ENCODE results near the gene U2AF1. TPM values are rescaled to one million over a fixed set of nuclear protein-coding genes. Genes with fewer than 3 reads are reported as not detected.
"Not testable (repeated sequence)": the region's sequence is repeated elsewhere in the genome, so short reads cannot be mapped to it uniquely, and the experiment has no call there.

Gene U2AF1
- total and polyA plus RNA-seq, 2 experiments from 2014 or later = 22.8 to 48.2 TPM

DNA sequence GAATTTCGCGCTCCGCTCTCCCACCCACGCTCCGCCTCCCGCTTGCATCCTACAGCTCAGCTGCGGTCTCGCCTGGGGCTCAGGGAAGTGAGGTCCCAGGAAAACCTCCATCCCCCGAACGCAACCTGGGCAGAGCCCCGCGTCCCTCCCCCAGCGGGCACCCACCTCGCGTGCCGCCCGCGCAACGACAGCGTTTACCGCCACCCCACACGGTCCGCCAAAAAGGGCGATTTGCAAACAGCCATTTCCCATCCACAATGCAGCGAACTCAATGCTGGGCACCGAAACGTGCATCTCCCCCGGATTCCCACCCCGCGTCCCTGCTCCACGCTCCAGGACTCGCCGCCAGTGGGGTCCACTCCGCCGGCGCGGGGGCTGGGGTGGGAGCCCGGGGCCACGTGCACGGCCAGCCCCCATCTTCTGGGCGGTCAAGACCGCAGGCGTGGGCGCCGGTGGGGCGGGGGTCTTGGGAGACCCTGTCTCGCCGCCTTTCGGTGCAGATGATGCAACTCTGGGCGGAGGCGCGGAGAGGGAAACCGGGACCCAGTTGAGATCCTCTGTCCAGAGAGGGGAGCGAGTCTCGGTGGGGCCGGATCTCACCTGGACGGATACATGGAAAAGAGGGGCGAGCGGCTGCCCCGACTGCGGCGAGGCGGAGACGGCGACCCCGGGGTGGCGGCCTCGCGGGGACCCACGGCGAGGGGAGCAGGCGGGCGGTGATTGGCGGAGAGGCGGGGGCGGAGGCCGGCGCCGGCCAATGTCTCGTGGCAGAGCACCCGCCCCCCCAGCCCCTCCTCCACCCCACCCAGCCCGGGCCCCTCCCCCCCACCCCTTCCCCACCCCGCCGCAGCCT is 32.0 kb downstream of the U2AF1 start, which contains the start of gene CBS:
CBS (minus strand) TSS at position 666 of the 853 bp plus-strand sequence. CDS start 3,642 bp downstream, outside the sequence.
- not testable (repeated sequence) for H3K27ac ChIP-seq; H4K20me1 ChIP-seq (ENCODE audit: insufficient read depth, poor library complexity, severe bottlenecking); H3K27me3 ChIP-seq; H3K79me2 ChIP-seq; H3K9me3 ChIP-seq (ENCODE audit: low read depth); DNase-seq (ENCODE audit: low spot score); H2AFZ ChIP-seq; H3K4me2 ChIP-seq; H3K9me2 ChIP-seq (replicated peaks; ENCODE audit: insufficient read depth); H3K4me3 ChIP-seq; H3K4me1 ChIP-seq (ENCODE audit: insufficient read depth); H3K36me3 ChIP-seq (replicated peaks; ENCODE audit: insufficient read depth, low read depth)
- no CpG with 5 or more reads among the region's 84 CpGs for WGBS (ENCODE audit: low lambda C conversion rate, missing lambda C conversion rate)

- not testable (repeated sequence) for H3K4me1 ChIP-seq (ENCODE audit: insufficient read depth); H3K79me2 ChIP-seq; H3K9me2 ChIP-seq (replicated peaks; ENCODE audit: insufficient read depth); H4K20me1 ChIP-seq (ENCODE audit: insufficient read depth, poor library complexity, severe bottlenecking); DNase-seq (ENCODE audit: low spot score); H3K27me3 ChIP-seq; H3K9me3 ChIP-seq (ENCODE audit: low read depth); H3K4me3 ChIP-seq; H3K4me2 ChIP-seq; H3K27ac ChIP-seq; H3K36me3 ChIP-seq (replicated peaks; ENCODE audit: insufficient read depth, low read depth); H2AFZ ChIP-seq
- no CpG with 5 or more reads among the region's 74 CpGs for WGBS (ENCODE audit: low lambda C conversion rate, missing lambda C conversion rate)
Observed at GRCh38 chr21:43074401-43075169, 32.8 kb downstream of the U2AF1 start.

DNA sequence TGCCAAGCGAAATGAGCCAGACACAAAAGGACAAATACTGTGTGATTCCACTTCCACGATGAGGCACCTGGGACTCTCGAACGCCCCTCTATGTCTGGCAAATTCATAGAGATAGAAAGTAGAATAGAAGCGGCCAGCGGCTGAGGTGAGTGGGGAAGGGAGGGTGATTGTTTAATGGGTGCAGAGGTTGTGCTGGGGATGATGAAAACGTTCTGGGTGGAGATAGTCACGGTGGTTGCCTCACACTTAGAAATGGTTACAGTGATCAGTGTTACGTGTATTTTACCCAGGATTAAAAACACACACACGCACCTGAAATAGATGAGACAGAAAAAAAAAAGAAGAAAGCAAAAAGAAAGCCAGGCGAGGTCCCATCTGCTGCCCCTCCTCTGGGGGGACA is 34.6 kb downstream of the U2AF1 start:
- H3K27ac ChIP-seq; H3K36me3 ChIP-seq (replicated peaks; ENCODE audit: insufficient read depth, low read depth); H3K4me2 ChIP-seq; H3K4me3 ChIP-seq; H3K27me3 ChIP-seq; H3K4me1 ChIP-seq (ENCODE audit: insufficient read depth); H3K9me2 ChIP-seq (replicated peaks; ENCODE audit: insufficient read depth); H3K9me3 ChIP-seq (ENCODE audit: low read depth); H2AFZ ChIP-seq; H4K20me1 ChIP-seq (ENCODE audit: insufficient read depth, poor library complexity, severe bottlenecking); DNase-seq (ENCODE audit: low spot score); H3K79me2 ChIP-seq: not testable (repeated sequence)
- no CpG with 5 or more reads among the region's 11 CpGs for whole genome bisulfite sequencing (ENCODE audit: low lambda C conversion rate, missing lambda C conversion rate)

- not testable (repeated sequence) for H3K9me3 ChIP-seq (ENCODE audit: low read depth); DNase-seq (ENCODE audit: low spot score); H2AFZ ChIP-seq; H3K4me1 ChIP-seq (ENCODE audit: insufficient read depth); H3K4me2 ChIP-seq; H3K4me3 ChIP-seq; H3K36me3 ChIP-seq (replicated peaks; ENCODE audit: insufficient read depth, low read depth); H3K27me3 ChIP-seq; H3K9me2 ChIP-seq (replicated peaks; ENCODE audit: insufficient read depth); H3K79me2 ChIP-seq; H4K20me1 ChIP-seq (ENCODE audit: insufficient read depth, poor library complexity, severe bottlenecking); H3K27ac ChIP-seq
- no CpG with 5 or more reads among the region's 10 CpGs for WGBS (ENCODE audit: low lambda C conversion rate, missing lambda C conversion rate)
Observed at GRCh38 chr21:43069682-43070081, 37.7 kb downstream of the U2AF1 start.

GRCh38 chr21:43068065-43068464 is 39.3 kb downstream of the U2AF1 start:
- not testable (repeated sequence) for H3K36me3 ChIP-seq (replicated peaks; ENCODE audit: insufficient read depth, low read depth); H3K4me2 ChIP-seq; H3K9me2 ChIP-seq (replicated peaks; ENCODE audit: insufficient read depth); H2AFZ ChIP-seq; DNase-seq (ENCODE audit: low spot score); H3K4me3 ChIP-seq; H3K79me2 ChIP-seq; H3K4me1 ChIP-seq (ENCODE audit: insufficient read depth); H3K27ac ChIP-seq; H3K27me3 ChIP-seq; H3K9me3 ChIP-seq (ENCODE audit: low read depth); H4K20me1 ChIP-seq (ENCODE audit: insufficient read depth, poor library complexity, severe bottlenecking)
- 74% methylated on average over 3 of the region's 12 CpGs for WGBS (ENCODE audit: low lambda C conversion rate, missing lambda C conversion rate)

GRCh38 chr21:43066690-43067089 is 40.7 kb downstream of the U2AF1 start:
- H3K27ac ChIP-seq; H4K20me1 ChIP-seq (ENCODE audit: insufficient read depth, poor library complexity, severe bottlenecking); H3K9me2 ChIP-seq (replicated peaks; ENCODE audit: insufficient read depth); H3K27me3 ChIP-seq; H3K4me3 ChIP-seq; H3K4me2 ChIP-seq; DNase-seq (ENCODE audit: low spot score); H3K79me2 ChIP-seq; H2AFZ ChIP-seq; H3K36me3 ChIP-seq (replicated peaks; ENCODE audit: insufficient read depth, low read depth); H3K9me3 ChIP-seq (ENCODE audit: low read depth); H3K4me1 ChIP-seq (ENCODE audit: insufficient read depth): not testable (repeated sequence)
- WGBS (ENCODE audit: low lambda C conversion rate, missing lambda C conversion rate) = no CpG with 5 or more reads among the region's 12 CpGs

DNA sequence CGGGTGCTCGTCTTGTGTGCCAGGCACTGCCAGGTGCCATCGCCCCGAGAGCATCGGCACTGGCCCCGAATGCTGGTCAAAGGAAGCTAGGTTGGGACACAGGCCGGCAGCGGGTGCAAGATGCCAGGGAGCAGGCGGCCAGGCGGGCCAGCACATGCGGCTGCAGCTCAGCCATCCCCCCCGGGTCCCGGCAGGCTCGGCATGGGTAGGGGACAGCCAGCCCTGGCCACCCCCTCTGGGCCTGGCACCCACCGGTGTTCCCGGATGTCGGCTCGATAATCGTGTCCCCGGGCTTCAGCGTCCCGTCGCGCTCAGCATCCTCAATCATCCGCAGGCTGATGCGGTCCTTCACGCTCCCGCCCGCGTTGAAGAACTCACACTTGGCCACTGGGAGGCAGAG is 41.4 kb downstream of the U2AF1 start:
- H3K27ac ChIP-seq; H3K36me3 ChIP-seq (replicated peaks; ENCODE audit: insufficient read depth, low read depth); H3K4me1 ChIP-seq (ENCODE audit: insufficient read depth); H4K20me1 ChIP-seq (ENCODE audit: insufficient read depth, poor library complexity, severe bottlenecking); H3K4me3 ChIP-seq; H2AFZ ChIP-seq; H3K79me2 ChIP-seq; H3K4me2 ChIP-seq; H3K27me3 ChIP-seq; DNase-seq (ENCODE audit: low spot score); H3K9me2 ChIP-seq (replicated peaks; ENCODE audit: insufficient read depth); H3K9me3 ChIP-seq (ENCODE audit: low read depth): not testable (repeated sequence)
- WGBS (ENCODE audit: low lambda C conversion rate, missing lambda C conversion rate) = 95% methylated on average over 7 of the region's 30 CpGs

DNA sequence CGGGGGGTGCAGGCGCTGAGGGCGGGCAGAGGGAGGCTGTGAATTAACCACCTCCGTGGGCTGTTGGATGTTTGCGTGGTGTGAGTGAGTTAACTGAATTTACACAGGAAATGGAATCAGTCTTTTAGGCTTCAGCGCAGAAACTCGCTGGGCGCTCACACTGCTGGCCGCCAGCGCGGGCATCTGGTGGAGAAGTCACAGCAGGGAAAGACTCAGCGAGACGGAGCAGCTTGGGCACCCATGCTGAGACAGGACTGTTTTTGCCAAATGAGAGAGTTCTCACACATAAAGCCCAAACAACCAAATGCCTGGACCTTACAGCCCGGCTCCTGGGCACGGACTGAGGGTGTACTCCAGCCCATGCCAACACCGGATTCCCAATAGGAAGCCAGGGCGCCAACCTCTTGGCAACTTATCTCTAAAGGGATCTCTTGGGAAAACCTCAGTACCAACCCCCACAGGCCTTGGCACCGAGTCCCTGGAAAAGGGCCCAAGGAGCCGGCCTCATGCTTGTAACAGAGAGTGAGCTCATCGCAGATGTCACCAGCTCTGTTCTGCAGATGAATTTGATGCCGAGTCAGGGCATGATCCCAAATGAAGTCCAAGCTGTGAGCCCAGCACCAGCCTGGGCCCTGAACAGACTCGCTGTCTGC is 43.0 kb downstream of the U2AF1 start:
- H3K27ac ChIP-seq; H3K36me3 ChIP-seq (replicated peaks; ENCODE audit: insufficient read depth, low read depth); H3K4me1 ChIP-seq (ENCODE audit: insufficient read depth); H3K27me3 ChIP-seq; H3K9me2 ChIP-seq (replicated peaks; ENCODE audit: insufficient read depth); H3K9me3 ChIP-seq (ENCODE audit: low read depth); H3K4me3 ChIP-seq; H2AFZ ChIP-seq; H3K79me2 ChIP-seq; H3K4me2 ChIP-seq; DNase-seq (ENCODE audit: low spot score); H4K20me1 ChIP-seq (ENCODE audit: insufficient read depth, poor library complexity, severe bottlenecking): not testable (repeated sequence)
- WGBS (ENCODE audit: low lambda C conversion rate, missing lambda C conversion rate) = no CpG with 5 or more reads among the region's 22 CpGs

All from hepatocyte (in vitro differentiated cells).